Measurements from ENCODE around the gene SNX32. TPM values are rescaled to one million over a fixed set of nuclear protein-coding genes. Genes with fewer than 3 reads are reported as not detected.

Gene SNX32
- total and polyA plus RNA-seq, 9 of the 15 experiments (the other 6 are each of a cell fraction or from before 2014, with no cell fraction given), result 0.03 TPM; not detected in 7

- TF ChIP-seq ZBTB33 (CRISPR knock-in tag; IDR thresholded peaks at IDR 0.05) (peak; percentile 53; the same call in 1 of the 2 replicates), GABPB2 (CRISPR knock-in tag; conservative IDR thresholded peaks at IDR 0.05) (no peak)
These were observed 54.5 kb downstream of the SNX32 start, which contains the start of gene FIBP (continued) for GRCh38 chr11:65888163-65888814.

GRCh38 chr11:65890324-65891218, 56.8 kb downstream of the SNX32 start, which contains the start of gene CCDC85B:
Gene CCDC85B (plus strand): TSS chr11:65890673. CDS start chr11:65890784, 111 bp downstream.
- ChIA-PET POLR2A (interaction anchor here (0.6 to 14.4 kb wide), 40 partner anchors 9 to 961 kb away, joined by 3 to 147 read pairs (median 4); partner anchors contain the start of genes BANF1, C11orf68, CFL1 and CTSW), CTCF (ENCODE audit: low intra/inter-chr PET ratio) (interaction anchor here (1.1 to 1.7 kb wide), 2 partner anchors 21 to 100 kb away, joined by 3 to 5 read pairs; no protein-coding TSS in a partner anchor)
- Histone ChIP-seq H2AFZ (ENCODE audit: low read depth, low read length) (peak within 1 kb of the TSS; percentile 78), H3K4me3 (peak within 1 kb of the TSS; percentile 70), H3K27ac (ENCODE audit: extremely low read depth, low read depth, low read length) (peak within 1 kb of the TSS; percentile 85), H3K9ac (ENCODE audit: insufficient read depth in 1 of 2, low read depth in 2 of 2, low read length in 2 of 2) (peak within 1 kb of the TSS; percentile 80 to 98), H3K27me3 (ENCODE audit: control insufficient read depth in 2 of 2, insufficient read depth in 2 of 2, low read length in 2 of 2) (no peaks in the 10 kb centered on the region), H3K79me2 (ENCODE audit: control insufficient read depth, insufficient read depth, low read length) (peaks cover 64% of the 10 kb centered on the region), H3K9me1 (ENCODE audit: control insufficient read depth, insufficient read depth, low read length) (no peaks in the 10 kb centered on the region), H3K4me2 (ENCODE audit: insufficient read depth, low read length) (peak within 1 kb of the TSS; percentile 91), H3K4me1 (replicated peaks in 1 of 2; ENCODE audit: control insufficient read depth in 2 of 2, insufficient read depth in 2 of 2, low read length in 2 of 2) (peaks cover 40 to 67% of the 10 kb centered on the region in 2 experiments), H4K20me1 (replicated peaks; ENCODE audit: control insufficient read depth, insufficient read depth, low read length) (peaks cover 21% of the 10 kb centered on the region), H3K9me3 (replicated peaks; ENCODE audit: control insufficient read depth, insufficient read depth, low read depth, low read length) (no peaks in the 10 kb centered on the region), H3K36me3 (ENCODE audit: control insufficient read depth, insufficient read depth, low read length) (peaks cover 50% of the 10 kb centered on the region; the same call in 2 of the 3 replicates)
- ATAC-seq (peak; percentile 71), DNase-seq (ENCODE audit: extremely low read depth in 1 of 4, low spot score in 3 of 4) (peak; percentile 91 to 98 (median 94)), FAIRE-seq (peak; percentile 81)
- BruUV-seq (replicated peaks), result no TSS peak
- intact Hi-C loops (cut with micrococcal nuclease) (loop anchor here (1.0 kb wide), 1 partner anchor 99 kb away; no protein-coding TSS in a partner anchor), in situ Hi-C loops (cut with MboI) (no loop called here)
- under 1% methylated on average over 86 of the region's 94 CpGs for WGBS (ENCODE audit: insufficient coverage, low coverage, missing lambda C conversion rate)
- TF ChIP-seq MEF2A (IDR thresholded peaks at IDR 0.05; ENCODE audit: control insufficient read depth, low read depth, low read length) (no peak), ZNF511 (CRISPR knock-in tag; IDR thresholded peaks at IDR 0.05) (peak; percentile 86; the same call in 1 of the 2 replicates), CREB1 (IDR thresholded peaks at IDR 0.05) (peak; percentile 68), CREB1 (CRISPR knock-in tag; IDR thresholded peaks at IDR 0.05) (no peak; the same call in 1 of the 2 replicates), CTCFL (IDR thresholded peaks at IDR 0.05; ENCODE audit: borderline replicate concordance, insufficient read depth, low read depth, low read length, poor library complexity, severe bottlenecking) (peak; percentile 47), ZNF589 (CRISPR knock-in tag; IDR thresholded peaks at IDR 0.05; ENCODE audit: low read depth) (no peak), HOMEZ (CRISPR knock-in tag; IDR thresholded peaks at IDR 0.05) (peak; percentile 40; the same call in 1 of the 2 replicates), MYNN (IDR thresholded peaks at IDR 0.05) (no peak), MYNN (CRISPR knock-in tag; IDR thresholded peaks at IDR 0.05) (no peak)
